Glutamatergic neuron (in vitro differentiated cells): ENCODE results near the gene ILK. TPM values are rescaled to one million over a fixed set of nuclear protein-coding genes. Genes with fewer than 3 reads are reported as not detected.

Source experiments
- total RNA-seq: library from RNA; stranded (reverse); fragmentation: NEBNext Ultra II Directional; extraction: Animal tissue kit (Norgen Biotek cat#: 25700); gene quantifications from one replicate; pipeline ENCODE4 v1.2.1, GENCODE V29; 2021; ENCODE audit not compliant: unreplicated experiment

Gene ILK
- total RNA-seq, 1 donor from 2014 or later: 168 TPM

Other genes with a start within 250 kb of the ILK start
- gene SMPD1, start 213.3 kb upstream of the ILK start, total RNA-seq: 38.5 TPM
- gene APBB1, start 184.7 kb upstream of the ILK start, total RNA-seq: 142 TPM
- 9.6 TPM for gene HPX, start 162.8 kb upstream of the ILK start, total RNA-seq
- gene TRIM3, start 129.8 kb upstream of the ILK start, total RNA-seq: 128 TPM
- 53.3 TPM for gene ARFIP2, start 122.4 kb upstream of the ILK start, total RNA-seq
- 35.9 TPM for gene TIMM10B, start 122.3 kb upstream of the ILK start, total RNA-seq
- 9.3 TPM for gene DNHD1, start 106.5 kb upstream of the ILK start, total RNA-seq
- 16.2 TPM for gene RRP8, start 158 bp upstream of the ILK start, total RNA-seq
- gene TAF10, start 8.4 kb downstream of the ILK start, total RNA-seq: 124 TPM
- 37.7 TPM for gene TPP1, start 15.6 kb downstream of the ILK start, total RNA-seq
- 91.5 TPM for gene DCHS1, start 52.0 kb downstream of the ILK start, total RNA-seq
- 23.3 TPM for gene MRPL17, start 79.6 kb downstream of the ILK start, total RNA-seq
- gene OR2AG2, start 168.2 kb downstream of the ILK start, total RNA-seq: 0.78 TPM
- gene OR2AG1, start 179.2 kb downstream of the ILK start, total RNA-seq: not detected
- 0.56 TPM for gene OR6A2, start 195.9 kb downstream of the ILK start, total RNA-seq
- not detected for gene OR10A5, start 241.9 kb downstream of the ILK start, total RNA-seq